ENCODE measurements around the gene NXPE3.

The NXPE3 gene

DNA sequence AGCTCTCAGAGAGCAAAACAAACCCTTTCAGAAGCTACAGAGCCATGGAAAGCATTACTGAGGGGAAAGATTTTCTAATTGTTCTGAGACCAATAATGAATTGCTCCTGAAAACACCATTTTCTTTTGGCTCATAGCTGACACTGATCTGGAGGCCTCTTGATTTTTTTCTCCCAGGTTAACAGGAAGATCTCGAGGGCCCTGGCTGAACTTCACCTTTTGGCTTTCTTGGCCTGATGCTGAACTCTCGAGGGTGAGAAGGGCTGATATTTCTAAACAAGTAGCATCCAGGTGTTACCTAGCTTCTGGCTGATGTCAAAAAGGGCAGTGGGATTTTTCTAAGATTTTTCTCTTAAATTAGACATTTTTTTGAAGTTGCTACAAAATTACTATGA is 50.4 kb downstream of the NXPE3 start:
- no peak for DNase-seq

DNA sequence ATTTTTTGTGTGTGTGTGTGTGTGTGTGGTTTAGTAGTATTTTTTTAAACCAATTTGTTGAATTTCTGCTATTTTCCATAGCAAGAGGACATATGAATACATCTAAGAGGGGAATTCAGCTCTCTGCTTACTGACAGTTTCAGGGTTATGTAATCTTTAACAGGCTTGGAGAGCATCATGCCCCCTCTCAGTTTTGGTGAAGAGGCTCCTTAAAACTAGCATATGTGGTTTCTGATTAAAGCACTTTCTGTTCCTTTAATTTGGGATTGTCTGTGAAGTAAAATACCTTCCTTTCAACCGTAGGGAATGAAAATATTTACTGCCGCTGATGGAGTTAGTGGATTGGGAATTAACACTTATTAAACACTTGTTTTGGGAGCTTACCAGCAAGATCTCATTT is 50.9 kb downstream of the NXPE3 start:
- no peak for DNase-seq

DNA sequence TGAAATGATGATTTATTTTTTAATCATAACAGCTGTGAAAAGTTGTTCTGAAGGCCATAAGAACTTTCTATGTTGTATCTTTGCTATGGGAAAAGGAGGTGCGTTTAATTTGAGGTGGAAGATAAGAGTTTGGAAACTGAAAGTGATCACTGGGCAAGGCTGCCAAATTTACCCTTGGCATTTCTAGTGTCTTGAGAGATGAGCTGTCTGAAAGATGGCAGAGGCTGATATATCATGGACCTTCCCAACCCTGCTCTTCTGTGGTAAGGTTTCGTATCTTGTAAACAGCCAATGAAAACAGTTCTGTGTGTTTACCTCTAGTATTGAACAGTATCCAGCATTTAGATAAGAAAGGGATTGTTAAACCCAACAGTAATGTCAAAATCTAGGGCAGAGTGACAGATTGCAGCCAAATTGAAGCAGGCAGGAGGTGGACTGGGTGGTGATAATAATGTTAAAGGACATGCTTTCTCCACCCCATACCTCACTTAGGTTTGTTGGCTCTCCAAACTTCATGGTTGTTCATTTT is 54.5 kb downstream of the NXPE3 start:
- DNase-seq, result no peak

GRCh38 chr3:101835676-101836075 is 56.7 kb downstream of the NXPE3 start:
- no peak for DNase-seq

GRCh38 chr3:101836160-101836559 is 57.1 kb downstream of the NXPE3 start:
- no peak for DNase-seq

DNA sequence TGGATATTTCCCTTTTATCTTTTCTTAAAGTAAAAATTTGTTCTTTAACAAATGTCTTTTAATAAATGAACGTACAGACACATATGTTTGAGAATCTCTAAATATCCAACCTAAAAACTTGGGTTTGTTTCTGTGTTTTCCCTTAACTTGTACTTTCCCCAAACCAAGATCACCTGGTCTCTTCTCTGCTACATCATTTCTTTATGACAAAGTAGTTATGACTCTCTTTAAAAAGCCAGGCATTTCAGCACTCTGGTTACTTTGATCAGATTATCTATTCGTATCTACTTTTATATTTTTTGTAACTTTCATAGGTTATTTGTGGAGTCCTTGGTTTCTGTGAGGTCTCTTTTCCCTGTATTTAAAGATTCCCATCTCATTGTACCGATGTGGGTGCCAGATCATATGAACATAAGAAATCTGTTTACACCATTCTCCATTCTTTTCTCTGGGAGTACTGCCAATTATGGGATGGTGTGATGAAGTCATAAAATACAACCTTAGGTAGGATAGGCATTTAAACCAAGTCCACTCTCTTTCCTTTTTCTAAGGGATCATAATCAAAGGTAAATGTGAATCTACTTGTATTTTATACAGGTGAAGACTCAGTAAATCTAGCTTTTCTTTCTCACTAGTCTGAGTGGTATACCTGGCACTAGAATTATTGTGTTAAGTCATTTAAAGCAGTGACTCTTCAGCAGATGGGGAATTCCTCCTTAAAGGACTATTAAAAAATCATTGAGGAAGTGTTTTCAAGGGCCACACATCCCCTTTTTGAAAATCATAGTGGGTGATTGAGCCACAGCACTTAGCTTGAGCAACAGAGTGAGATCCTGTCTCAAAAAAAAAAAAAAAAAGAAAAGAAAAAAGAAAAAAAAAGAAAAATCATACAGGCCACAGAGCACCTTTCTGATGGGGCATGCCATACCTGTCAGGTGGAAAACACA is 57.9 kb downstream of the NXPE3 start:
- DNase-seq, result peak; percentile 38

- DNase-seq, result no peak
Observed at GRCh38 chr3:101838691-101839090, 59.7 kb downstream of the NXPE3 start.

GRCh38 chr3:101840066-101840465 is 61.1 kb downstream of the NXPE3 start:
- no peak for DNase-seq

DNA sequence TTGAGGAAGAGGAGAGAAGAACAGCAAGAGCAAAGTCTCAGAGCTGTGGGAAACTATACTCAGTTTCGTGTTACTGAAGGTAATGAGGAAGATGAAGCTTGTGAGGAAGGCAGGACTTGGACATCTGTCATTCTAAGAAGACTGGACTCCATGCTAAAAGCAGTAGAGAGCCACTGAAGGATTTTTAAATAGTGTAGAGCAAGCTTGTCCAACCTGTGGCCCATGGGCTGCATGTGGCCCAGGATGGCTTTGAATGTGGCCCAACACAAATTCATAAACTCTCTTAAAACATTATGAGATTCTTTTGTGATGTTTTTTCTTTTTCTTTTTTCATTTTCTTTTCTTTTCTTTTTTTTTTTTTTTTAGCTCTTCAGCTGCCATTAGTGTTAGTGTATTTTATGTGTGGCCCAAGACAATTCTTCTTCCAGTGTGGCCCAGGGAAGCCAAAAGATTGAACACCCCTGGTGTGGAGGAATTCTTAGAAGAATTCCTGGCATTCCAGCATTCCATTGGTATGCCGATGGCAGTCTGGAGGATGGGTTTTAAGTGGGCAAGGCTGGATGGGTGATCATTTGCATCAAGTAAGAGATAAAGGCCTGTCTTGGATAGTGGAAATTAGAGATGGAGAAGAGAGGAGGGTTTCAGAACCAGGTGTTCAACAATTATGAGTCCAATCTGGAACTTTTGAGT is 63.4 kb downstream of the NXPE3 start:
- DNase-seq, result peak; percentile 86

GRCh38 chr3:101842935-101843330 is 63.9 kb downstream of the NXPE3 start:
- DNase-seq, result no peak

- DNase-seq, result no peak
Observed at GRCh38 chr3:101845425-101845824, 66.4 kb downstream of the NXPE3 start.

- no peak for DNase-seq
Observed at GRCh38 chr3:101846709-101847108, 67.7 kb downstream of the NXPE3 start.

DNA sequence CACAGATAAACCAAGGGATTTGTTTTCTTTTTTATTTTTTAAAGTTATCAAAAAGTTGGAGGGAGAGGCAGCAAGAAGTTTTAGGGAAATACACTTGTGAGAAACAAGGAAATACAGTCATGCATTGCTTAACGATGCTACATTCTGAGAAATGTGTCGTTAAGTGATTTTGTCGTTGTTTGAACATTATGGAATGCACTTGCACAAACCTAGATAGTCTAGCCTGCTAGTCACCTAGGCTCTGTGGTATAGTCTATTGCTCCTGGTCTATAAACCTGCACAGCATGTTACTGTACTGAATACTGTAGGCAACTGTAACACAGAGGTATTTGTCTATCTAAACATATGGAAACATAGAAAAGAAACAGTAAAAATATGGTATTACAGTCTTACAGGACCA is 68.3 kb downstream of the NXPE3 start:
- DNase-seq, result no peak

- DNase-seq, result no peak
Observed at GRCh38 chr3:101848326-101848725, 69.3 kb downstream of the NXPE3 start.

DNA sequence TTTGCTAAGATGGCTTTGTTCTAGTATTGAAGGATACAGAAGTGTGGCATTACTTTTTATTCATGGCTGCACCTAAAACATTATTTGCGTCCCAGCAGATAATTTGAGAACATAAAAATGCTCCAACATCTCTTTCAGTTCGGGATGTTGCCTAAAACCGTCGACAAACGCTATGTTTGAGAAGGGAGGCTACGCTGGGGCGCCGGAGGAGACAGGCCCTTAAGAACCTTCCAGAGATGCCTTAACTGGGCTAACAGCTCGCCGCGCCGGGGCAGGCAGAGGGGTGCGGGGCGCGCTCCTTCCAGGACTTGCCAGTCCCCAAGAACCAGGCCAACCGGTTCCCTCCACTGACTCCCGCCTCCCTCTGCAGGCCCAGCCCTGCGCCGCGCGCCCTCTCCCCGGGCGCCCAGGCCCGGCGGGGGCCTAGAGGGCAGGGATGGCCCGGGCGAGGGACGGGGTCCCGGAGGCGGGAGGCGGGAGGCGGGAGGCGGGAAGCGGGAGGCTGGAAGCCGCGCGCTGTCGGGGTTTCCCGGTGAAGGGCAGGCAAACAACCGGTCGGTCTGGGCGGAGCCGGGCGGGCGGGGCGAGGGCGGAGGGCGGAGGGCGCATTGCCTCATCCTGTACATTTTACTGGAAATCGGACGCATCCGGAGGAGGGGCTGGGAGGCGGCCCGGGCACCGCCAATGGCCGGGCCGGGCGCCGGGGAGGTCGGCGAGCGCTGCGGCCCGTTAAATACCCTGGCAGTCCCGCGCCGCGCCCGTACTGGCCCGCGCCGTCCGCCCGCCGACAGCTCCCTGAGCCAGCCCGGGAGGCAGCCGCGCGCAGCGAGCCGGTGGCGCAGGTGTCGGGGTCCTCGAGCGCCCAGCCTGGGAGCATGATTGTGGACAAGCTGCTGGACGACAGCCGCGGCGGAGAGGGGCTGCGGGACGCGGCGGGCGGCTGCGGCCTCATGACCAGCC is 70.0 kb downstream of the NXPE3 start, which contains the start of gene NFKBIZ:
TSS of gene NFKBIZ (plus strand) at position 761 of the 960 bp plus-strand sequence. CDS start at position 876, 115 bp downstream.
- DNase-seq, result peak; percentile 94

GRCh38 chr3:101849714-101850245 is 70.8 kb downstream of the NXPE3 start:
- peak; percentile 39 for DNase-seq

DNA sequence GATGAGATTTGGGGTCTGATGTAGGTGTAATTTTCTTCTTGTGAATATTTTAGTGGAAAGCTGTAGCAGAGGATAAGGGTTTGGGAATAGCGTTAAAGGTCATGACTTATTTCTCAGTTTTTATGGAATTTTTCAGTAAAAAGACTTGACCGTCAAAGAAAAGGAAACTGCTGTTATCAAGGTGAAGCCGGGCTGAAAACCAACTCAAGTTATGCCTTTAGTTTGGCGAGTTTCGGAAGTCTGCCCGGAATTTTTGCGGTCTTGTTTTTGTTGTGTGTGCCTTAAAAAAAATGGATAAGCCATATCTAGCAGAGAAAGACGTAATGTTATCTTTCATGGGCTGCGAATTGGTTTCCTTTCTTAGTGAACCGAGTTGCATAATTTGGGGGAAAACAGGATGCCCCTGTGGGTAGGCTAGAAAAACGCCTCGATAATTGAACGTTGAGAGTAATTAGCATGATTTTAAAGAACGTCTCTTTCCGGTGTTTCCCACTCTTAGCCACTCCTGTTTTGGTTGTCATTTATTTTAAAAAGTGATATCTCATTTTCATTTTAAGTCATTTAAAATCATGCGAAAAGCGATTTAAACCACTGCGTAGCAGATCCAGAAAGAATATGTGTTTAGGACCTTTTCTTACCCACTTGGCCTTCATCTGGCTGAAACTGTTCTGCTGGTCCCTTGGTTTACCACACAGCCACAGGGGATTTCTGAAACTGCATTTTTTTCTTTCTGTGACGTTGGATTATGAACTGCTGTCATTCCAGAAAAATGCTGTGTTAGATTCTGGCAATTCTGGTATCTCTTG is 71.4 kb downstream of the NXPE3 start:
- DNase-seq, result peak; percentile 85

DNA sequence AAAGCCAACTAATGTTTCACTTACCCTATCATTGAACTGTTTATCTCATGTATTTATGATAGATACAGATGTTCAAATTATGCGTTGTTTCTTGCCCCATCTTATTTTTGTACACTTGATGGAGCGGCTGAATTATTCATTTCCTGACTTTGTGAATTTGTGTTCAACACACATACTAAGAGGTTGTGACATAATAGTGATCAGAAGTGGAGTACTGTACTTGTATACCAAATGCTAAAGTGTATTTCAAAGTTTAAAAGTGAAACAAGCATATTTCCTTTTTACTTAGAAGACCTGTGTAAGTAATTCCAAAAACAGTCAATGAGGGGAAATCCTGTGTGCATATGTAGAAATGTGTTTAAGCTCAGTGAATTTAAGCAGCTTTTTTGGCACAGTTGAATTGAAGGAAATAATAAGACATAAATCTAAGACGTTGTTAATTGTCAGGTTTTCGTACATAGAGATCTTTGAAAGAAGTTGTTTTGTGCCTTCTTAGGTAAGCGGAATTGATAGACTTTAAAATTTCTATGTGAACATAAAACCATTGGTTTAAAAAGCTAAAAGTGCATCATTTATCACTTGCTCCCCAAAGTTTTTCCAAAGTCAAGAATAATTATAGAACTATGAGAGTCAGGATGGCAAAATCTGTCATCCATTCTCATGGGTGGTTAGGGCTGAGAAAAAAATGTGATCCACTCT is 72.2 kb downstream of the NXPE3 start:
- no peak for DNase-seq

DNA sequence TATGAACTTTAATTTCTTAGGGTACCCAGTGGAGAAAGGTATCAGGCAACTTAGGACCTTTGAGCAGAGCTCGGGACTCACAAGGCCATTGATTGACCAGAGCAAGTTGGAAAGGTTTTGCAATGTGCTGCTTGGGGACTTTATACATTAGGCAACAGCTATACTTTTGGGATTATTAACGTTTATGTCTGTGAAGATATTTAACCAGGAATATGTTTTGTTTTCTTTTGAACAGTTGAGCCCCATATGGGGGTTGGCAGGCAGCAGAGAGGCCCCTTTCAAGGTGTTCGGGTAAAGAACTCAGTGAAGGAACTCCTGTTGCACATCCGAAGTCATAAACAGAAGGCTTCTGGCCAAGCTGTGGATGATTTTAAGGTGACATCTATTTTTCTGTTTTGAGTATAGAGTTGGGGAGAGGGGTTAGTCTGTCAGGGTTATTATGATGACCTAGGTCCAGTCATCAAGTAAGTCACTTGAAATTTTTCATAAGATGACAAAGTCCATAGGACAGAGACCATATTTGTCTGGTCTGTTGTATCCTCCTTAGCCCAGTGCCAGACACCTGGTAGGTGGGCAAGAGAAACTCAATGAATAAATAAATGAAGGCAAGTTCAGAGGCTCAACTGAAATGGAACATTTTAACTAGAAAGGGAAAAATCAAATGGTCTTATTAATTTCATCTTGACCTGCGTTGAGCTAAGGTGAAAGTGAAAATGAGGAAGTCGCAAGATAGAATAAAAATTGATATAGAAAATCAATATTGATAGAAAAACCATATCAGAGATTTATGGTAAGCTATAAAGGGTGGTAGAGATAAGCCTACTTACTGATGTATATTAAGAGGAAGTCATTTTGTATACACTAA is 73.1 kb downstream of the NXPE3 start:
- DNase-seq, result no peak

All from fibroblast of skin of back (primary cell).